T47D (cell line): ENCODE data around the gene PRCD.

ENCODE experiments used
- DNase-seq, 2 experiments: peaks; one replicate each; pipeline versions ENCODE4 v3.0.0 to v3.0.0-alpha.2; 2011 to 2012; ENCODE audit warnings: low read depth in 1 of 2, low spot score in 1 of 2
- JUND ChIP-seq: IDR thresholded peaks from 2 replicates; pipeline ENCODE4 v1.6.1; 2012; ENCODE audit warnings: low read depth
- in situ Hi-C: cut with HindIII; loops from 2 replicates; pipeline ENCODE4 v1.10.0; 2016; ENCODE audit warnings: low sequenced_read_pairs, low pct_unique_long_range_greater_than_20kb

Gene PRCD

GRCh38 chr17:76565728-76566612 lies 26.1 kb downstream of the PRCD start:
- TF ChIP-seq JUND: no peak
- no peak for DNase-seq
- in situ Hi-C loops: no loop called here

- in situ Hi-C loops: no loop called here
- TF ChIP-seq JUND: no peak
- no peak for DNase-seq
These were observed 26.7 kb downstream of the PRCD start for GRCh38 chr17:76566613-76566943.

- in situ Hi-C loops: no loop called here
- no peak for TF ChIP-seq JUND
- DNase-seq: peak; percentile 42 to 47
These were observed 27.2 kb downstream of the PRCD start for GRCh38 chr17:76566988-76567431.

- peak; percentile 41 to 63 for DNase-seq
- in situ Hi-C loops: no loop called here
- TF ChIP-seq JUND: no peak
These were observed 28.0 kb downstream of the PRCD start for GRCh38 chr17:76567634-76568432.

- in situ Hi-C loops: no loop called here
- no peak for DNase-seq
- no peak for TF ChIP-seq JUND
These were observed 29.0 kb downstream of the PRCD start for GRCh38 chr17:76568811-76569221.

- no peak for TF ChIP-seq JUND
- in situ Hi-C loops: no loop called here
- DNase-seq: no peak
These were observed 29.9 kb downstream of the PRCD start for GRCh38 chr17:76569607-76570279.

- no peak for DNase-seq
- in situ Hi-C loops: no loop called here
- no peak for TF ChIP-seq JUND
These were observed 30.6 kb downstream of the PRCD start for GRCh38 chr17:76570457-76570856.

GRCh38 chr17:76570877-76571471 lies 31.1 kb downstream of the PRCD start:
- no peak for DNase-seq
- in situ Hi-C loops: no loop called here
- TF ChIP-seq JUND: no peak

GRCh38 chr17:76572201-76572910 lies 32.5 kb downstream of the PRCD start:
- in situ Hi-C loops: no loop called here
- DNase-seq: no peak
- TF ChIP-seq JUND: no peak

- in situ Hi-C loops: no loop called here
- no peak for TF ChIP-seq JUND
- DNase-seq: no peak
These were observed 33.3 kb downstream of the PRCD start for GRCh38 chr17:76573096-76573495.

- no peak for TF ChIP-seq JUND
- in situ Hi-C loops: no loop called here
- DNase-seq: no peak
These were observed 34.3 kb downstream of the PRCD start for GRCh38 chr17:76574166-76574565.

- in situ Hi-C loops: no loop called here
- DNase-seq: no peak
- TF ChIP-seq JUND: no peak
These were observed 35.7 kb downstream of the PRCD start for GRCh38 chr17:76575570-76575969.
